ENCODE results near the gene ESPL1.

DNA sequence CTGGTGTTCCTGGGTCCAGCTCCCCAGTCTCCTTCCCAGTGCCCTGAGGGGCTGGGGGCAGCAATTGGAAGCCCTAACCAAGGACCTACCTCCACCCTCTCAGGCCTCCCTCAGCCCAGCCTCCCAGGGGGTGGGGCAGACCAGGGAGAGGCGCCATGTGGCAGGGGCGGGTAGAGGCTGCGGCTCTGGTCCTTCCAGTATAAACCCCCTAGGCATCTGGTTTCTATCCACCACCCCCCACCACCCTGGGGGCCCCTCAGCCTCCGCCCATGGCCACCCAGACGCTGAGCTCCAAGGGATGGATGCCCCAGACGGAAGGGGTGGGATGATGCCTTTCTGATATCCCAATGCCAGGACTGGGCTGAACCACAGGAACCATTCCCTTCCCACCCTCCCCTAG lies 70.8 kb downstream of the ESPL1 start:
- TF ChIP-seq, protein P1, sequence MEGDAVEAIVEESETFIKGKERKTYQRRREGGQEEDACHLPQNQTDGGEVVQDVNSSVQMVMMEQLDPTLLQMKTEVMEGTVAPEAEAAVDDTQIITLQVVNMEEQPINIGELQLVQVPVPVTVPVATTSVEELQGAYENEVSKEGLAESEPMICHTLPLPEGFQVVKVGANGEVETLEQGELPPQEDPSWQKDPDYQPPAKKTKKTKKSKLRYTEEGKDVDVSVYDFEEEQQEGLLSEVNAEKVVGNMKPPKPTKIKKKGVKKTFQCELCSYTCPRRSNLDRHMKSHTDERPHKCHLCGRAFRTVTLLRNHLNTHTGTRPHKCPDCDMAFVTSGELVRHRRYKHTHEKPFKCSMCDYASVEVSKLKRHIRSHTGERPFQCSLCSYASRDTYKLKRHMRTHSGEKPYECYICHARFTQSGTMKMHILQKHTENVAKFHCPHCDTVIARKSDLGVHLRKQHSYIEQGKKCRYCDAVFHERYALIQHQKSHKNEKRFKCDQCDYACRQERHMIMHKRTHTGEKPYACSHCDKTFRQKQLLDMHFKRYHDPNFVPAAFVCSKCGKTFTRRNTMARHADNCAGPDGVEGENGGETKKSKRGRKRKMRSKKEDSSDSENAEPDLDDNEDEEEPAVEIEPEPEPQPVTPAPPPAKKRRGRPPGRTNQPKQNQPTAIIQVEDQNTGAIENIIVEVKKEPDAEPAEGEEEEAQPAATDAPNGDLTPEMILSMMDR (IDR thresholded peaks at IDR 0.05): no peak
- TF ChIP-seq EHMT2 (IDR thresholded peaks at IDR 0.05; ENCODE audit: low read depth) (no peak), POLR2A (IDR thresholded peaks at IDR 0.05; ENCODE audit: low read length) (no peak), CEBPB (IDR thresholded peaks at IDR 0.05) (no peak)
- TF ChIP-seq, protein P2, sequence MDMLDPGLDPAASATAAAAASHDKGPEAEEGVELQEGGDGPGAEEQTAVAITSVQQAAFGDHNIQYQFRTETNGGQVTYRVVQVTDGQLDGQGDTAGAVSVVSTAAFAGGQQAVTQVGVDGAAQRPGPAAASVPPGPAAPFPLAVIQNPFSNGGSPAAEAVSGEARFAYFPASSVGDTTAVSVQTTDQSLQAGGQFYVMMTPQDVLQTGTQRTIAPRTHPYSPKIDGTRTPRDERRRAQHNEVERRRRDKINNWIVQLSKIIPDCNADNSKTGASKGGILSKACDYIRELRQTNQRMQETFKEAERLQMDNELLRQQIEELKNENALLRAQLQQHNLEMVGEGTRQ (IDR thresholded peaks at IDR 0.05): no peak
